BLaER1 (cell line): Measurements from ENCODE around the gene PCBP3.
A peak's percentile ranks its signal among the peaks of the same experiment; 100 is the strongest.

Experiments used
- H3K27ac ChIP-seq: shearing (Covaris generic); formaldehyde crosslinking; 2 replicates; pipeline ENCODE4 v1.8.1; 2022
- H3K27me3 ChIP-seq: shearing (Covaris generic); formaldehyde crosslinking; 2 replicates; pipeline ENCODE4 v1.8.1; 2022
- H3K36me3 ChIP-seq: shearing (Covaris generic); formaldehyde crosslinking; 2 replicates; pipeline ENCODE4 v1.8.1; 2022
- H3K4me1 ChIP-seq: shearing (Covaris generic); formaldehyde crosslinking; 2 replicates; pipeline ENCODE4 v1.8.1; 2022
- H3K4me2 ChIP-seq: shearing (Covaris generic); formaldehyde crosslinking; 2 replicates; pipeline ENCODE4 v1.8.1; 2022
- H3K4me3 ChIP-seq: shearing (Covaris generic); formaldehyde crosslinking; 2 replicates; pipeline ENCODE4 v1.8.1; 2022
- H3K9ac ChIP-seq: shearing (Covaris generic); formaldehyde crosslinking; 2 replicates; pipeline ENCODE4 v1.8.1; 2022
- H3K9me3 ChIP-seq: shearing (Covaris generic); formaldehyde crosslinking; 2 replicates; pipeline ENCODE4 v1.8.1; 2022
- H4K20me1 ChIP-seq: shearing (Covaris generic); formaldehyde crosslinking; 2 replicates; pipeline ENCODE4 v1.8.1; 2022
- Cebpa-rat ChIP-seq: shearing (Covaris generic); IDR thresholded peaks from 2 replicates; pipeline ENCODE4 v1.8.1; 2022

Gene PCBP3

DNA sequence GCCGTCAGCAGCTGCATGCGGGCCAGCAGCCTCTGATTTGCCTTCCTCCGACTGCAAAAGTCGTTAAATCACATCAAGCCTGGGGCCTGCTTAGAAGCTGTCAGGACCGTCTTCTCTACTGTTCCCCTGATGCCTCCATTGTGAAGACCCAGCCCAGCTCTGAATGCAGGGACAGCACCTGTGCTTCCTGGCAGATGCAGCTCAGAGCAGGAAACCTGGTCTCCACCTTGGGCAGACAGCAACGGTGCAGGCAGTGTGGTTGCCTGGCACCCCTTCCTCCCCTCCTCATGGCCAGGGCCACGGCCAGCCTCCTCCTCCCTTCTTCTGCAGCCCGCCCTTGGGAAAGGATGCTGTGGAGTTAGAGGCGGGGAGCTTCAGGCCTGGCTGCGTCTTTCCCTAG, 245.7 kb downstream of the PCBP3 start:
- H3K4me2 ChIP-seq: peak overlapping the region; percentile 57
- H3K9ac ChIP-seq: no peak overlapping the region

DNA sequence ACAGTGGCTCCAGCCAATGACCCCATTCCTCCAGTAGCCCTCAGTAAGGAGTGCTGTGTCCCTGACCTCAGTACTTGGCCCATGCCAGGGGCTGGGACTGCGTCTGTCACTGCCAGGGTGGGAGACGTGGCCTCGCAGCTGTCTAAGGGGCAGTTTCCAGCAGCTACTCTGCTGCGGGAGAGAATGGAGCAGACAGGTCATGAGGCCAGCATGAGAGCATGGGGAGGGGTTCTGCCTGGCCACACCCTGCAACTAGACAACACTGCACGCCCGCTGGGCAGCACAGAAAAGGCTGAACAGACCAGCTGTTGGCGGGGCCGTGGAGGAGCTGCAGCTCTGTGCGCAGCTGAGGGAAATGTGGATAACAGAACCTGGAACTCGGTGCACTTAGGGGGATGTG, 246.4 kb downstream of the PCBP3 start:
- peaks cover 74% of the 10 kb centered on the region for H3K4me1 ChIP-seq
- H3K9ac ChIP-seq: no peak overlapping the region
- H3K27me3 ChIP-seq: no peaks in the 10 kb centered on the region
- peaks cover 64% of the 10 kb centered on the region; the same call in 1 of the 2 replicates for H4K20me1 ChIP-seq
- H3K4me3 ChIP-seq: no peak overlapping the region
- no peaks in the 10 kb centered on the region for H3K36me3 ChIP-seq
- TF ChIP-seq Cebpa-rat: no peak
- H3K9me3 ChIP-seq: no peaks in the 10 kb centered on the region
- H3K27ac ChIP-seq: no peak overlapping the region
- H3K4me2 ChIP-seq: no peak overlapping the region; the same call in 1 of the 2 replicates

More for the DNA sequence above, 245.7 kb downstream of the PCBP3 start:
- no peak overlapping the region for H3K27ac ChIP-seq
- no peaks in the 10 kb centered on the region for H3K27me3 ChIP-seq
- no peak overlapping the region for H3K4me3 ChIP-seq
- peaks cover 63% of the 10 kb centered on the region; the same call in 1 of the 2 replicates for H4K20me1 ChIP-seq
- H3K4me1 ChIP-seq: peaks cover 73% of the 10 kb centered on the region
- H3K36me3 ChIP-seq: no peaks in the 10 kb centered on the region
- no peak for TF ChIP-seq Cebpa-rat
- no peaks in the 10 kb centered on the region for H3K9me3 ChIP-seq

DNA sequence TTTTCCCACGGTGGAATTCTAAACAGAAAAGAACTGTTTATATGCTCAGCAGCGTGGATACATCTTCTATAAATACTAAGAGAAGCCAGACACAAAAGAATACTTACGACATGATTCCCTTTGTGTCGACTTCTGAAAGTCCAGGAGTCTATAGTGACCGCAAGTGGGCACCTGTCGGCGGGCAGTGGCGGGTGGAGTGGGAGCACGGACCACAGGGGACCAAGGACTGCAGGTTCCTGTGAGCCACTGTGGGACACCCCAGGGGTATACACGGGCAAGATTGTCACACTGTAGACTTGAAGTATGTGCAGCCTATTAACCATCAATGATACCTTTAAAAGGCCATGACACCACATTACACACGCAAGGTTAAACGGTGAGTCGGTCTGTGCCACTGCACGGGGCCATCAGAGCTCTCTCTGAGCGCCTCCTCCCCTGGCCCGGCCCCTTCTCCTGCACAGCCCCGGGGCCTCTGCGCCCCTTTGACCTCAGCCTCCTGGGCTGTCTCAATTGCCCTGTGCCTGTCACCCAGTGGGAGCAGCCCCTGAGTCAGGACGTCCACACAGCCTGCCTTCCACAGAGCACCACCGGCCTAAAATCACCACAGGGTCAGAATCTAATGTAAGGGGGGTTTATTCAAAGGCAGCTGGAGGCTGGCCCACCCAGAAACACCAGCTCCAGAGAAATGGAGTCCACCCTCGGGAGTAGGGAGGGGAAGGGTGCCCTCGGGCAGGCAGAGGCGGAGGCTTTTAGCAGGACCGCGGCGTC, 248.0 kb downstream of the PCBP3 start:
- no peak for TF ChIP-seq Cebpa-rat
- Histone ChIP-seq H3K4me1 (peaks cover 60% of the 10 kb centered on the region), H3K27ac (0 out of 2 replicates have a peak overlapping the region, but pooled peaks have one; percentile 46)

DNA sequence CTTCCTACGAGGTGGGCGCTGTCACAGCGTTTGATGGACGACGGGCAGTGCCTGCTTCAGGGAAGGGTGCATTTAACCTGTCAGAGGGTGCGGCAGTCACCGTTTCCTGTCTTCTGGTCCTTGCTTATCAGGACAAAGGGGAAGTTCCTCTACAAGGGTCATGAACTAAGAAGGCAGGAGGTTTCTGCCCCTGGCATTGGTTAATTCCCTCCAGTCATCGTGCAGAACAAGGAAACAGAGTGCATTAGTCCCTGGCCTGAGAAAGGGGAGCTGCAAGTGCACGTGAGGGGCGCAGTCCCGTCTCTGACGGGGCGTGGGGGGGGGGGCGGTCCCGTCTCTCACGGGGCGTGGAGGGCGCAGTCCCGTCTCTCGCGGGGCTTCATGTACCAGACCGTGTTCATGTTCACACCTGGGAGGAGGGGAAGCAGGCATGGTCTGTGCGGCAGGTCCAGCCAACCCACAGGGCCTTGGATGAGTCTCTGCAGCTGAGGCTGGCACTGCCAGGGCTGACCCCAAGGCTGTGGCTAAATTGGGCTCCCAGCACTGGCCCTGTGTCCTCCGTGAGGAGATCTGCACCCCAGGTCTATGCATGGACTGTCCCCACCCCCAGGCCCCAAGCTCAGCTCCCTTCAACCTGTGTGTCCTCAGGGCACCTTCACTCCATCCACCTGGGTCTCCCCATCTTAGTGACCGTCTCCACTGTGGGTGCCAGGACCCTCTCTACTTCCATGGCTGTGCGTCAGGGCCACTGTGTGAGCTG, 248.8 kb downstream of the PCBP3 start:
- Histone ChIP-seq H3K27me3 (no peaks in the 10 kb centered on the region), H4K20me1 (peaks cover 45% of the 10 kb centered on the region; the same call in 1 of the 2 replicates), H3K27ac (peak overlapping the region; percentile 46; the same call in 1 of the 2 replicates), H3K9me3 (no peaks in the 10 kb centered on the region), H3K4me3 (no peak overlapping the region), H3K36me3 (peaks cover 23% of the 10 kb centered on the region), H3K9ac (no peak overlapping the region), H3K4me1 (peaks cover 53% of the 10 kb centered on the region), H3K4me2 (peak overlapping the region; percentile 73)
- no peak for TF ChIP-seq Cebpa-rat

More for the DNA sequence above, 248.0 kb downstream of the PCBP3 start:
- Histone ChIP-seq H3K9ac (no peak overlapping the region), H3K4me2 (peak overlapping the region; percentile 73), H3K4me3 (no peak overlapping the region), H3K27me3 (no peaks in the 10 kb centered on the region), H3K36me3 (peaks cover 15% of the 10 kb centered on the region), H4K20me1 (peaks cover 53% of the 10 kb centered on the region; the same call in 1 of the 2 replicates), H3K9me3 (no peaks in the 10 kb centered on the region)

DNA sequence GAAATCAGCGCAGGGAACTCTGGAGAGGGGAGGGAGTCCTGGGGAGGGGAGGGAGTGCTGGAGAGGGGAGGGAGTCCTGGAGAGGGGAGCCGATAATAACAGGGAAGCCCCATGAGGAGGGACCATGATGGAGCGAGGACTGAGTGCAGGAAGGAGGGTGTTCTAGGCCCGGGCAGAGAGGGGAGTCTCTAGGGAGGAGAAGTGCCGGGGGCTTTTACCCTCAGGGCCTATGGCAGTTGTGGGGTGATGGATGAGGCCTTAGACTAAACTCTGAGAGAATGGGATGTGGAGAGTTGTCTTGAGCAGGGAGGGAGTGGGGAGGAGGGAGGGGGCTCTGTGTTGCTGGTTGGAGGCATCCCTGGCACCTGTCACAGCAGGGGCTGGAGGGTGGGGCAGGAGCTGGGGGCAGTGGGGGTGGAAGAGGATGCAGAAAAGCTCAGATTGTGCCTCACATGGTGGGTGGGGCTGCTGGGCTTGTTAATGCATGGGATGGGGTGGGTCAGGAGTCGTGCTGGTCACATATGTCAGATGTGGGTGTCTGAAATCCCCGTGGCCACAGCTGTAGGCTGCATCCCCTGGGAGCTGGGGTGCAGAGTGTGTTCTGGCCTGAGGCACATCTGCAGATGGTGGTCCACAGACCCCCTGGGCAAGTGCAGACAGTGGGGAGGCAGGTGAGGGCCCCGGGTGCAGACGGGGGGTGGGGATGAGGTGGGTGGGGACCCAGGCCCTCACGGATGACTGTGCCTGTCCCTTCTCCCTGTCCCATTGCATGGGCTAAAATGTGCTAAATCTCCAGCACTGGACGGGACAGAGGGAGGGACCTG, 249.6 kb downstream of the PCBP3 start:
- Histone ChIP-seq H3K9ac (no peak overlapping the region), H3K27ac (peak overlapping the region; percentile 22; the same call in 1 of the 2 replicates), H3K27me3 (no peaks in the 10 kb centered on the region), H3K4me3 (no peak overlapping the region), H3K4me1 (peaks cover 45% of the 10 kb centered on the region), H3K36me3 (peaks cover 30% of the 10 kb centered on the region), H3K9me3 (no peaks in the 10 kb centered on the region), H3K4me2 (peak overlapping the region; percentile 73), H4K20me1 (peaks cover 37% of the 10 kb centered on the region; the same call in 1 of the 2 replicates)
- TF ChIP-seq Cebpa-rat: no peak

DNA sequence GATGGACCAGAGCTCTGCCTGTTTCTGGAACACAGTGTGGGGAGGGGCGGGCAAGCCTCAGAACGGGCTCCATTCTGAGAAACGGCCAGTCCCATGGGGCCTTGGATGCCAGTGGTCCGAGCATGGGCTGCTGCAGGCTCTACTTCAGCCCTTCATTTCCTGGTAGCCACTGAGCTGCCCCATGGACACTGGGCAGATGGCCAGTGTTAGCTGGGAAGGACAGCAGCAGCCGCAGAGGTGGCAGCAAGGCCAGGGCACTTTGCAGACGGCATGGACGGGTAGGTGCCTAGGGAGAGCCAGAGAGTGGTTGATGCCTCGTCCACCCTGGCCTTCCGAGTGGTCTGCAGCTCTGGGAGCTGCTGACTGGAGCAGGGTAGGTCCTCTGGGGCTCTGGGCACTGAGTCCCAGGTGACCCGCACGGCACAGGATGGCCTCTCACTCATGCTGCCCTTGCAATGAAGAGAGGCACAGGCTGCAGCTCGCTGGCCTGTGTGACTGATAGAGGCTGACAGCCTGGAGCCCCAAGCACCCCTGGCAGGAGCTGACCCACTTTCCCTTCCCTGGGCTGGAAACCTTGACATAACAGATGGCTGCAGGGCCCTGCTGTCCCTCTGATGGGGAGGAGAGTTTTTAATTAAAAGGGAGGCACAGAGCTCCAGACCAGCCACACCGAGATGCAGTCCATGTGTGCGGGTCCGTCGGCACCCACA, 250.4 kb downstream of the PCBP3 start:
- no peak for TF ChIP-seq Cebpa-rat
- Histone ChIP-seq H3K9me3 (no peaks in the 10 kb centered on the region), H3K27me3 (no peaks in the 10 kb centered on the region), H3K4me3 (no peak overlapping the region), H3K4me1 (peaks cover 37% of the 10 kb centered on the region), H3K27ac (no peak overlapping the region), H3K9ac (no peak overlapping the region), H3K4me2 (peak overlapping the region; percentile 73), H4K20me1 (peaks cover 30% of the 10 kb centered on the region; the same call in 1 of the 2 replicates), H3K36me3 (peaks cover 31% of the 10 kb centered on the region)

DNA sequence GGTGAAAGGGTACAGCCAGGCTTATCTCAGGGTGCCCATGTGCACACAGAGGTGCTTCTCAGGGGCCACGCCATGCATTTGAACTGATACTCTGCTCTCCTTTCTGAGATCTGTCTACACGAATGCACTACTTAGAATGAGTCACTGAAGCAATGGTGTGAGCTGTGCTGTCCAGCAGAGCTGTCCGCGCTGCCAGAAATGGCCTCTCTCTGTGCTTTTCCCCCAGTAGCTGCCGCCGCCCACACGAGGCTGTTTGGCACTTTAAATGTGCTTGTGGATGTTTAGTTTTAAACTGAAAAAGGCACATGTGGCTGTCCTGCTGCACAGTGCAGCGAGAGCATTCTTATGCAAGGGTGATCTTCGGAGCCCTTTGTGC, 250.9 kb downstream of the PCBP3 start:
- H3K27ac ChIP-seq: no peak overlapping the region
- H3K4me3 ChIP-seq: no peak overlapping the region
- TF ChIP-seq Cebpa-rat: no peak
- no peaks in the 10 kb centered on the region for H3K9me3 ChIP-seq
- peaks cover 36% of the 10 kb centered on the region for H3K36me3 ChIP-seq
- H3K4me2 ChIP-seq: no peak overlapping the region
- no peaks in the 10 kb centered on the region for H3K27me3 ChIP-seq
- H4K20me1 ChIP-seq: peaks cover 24% of the 10 kb centered on the region; the same call in 1 of the 2 replicates
- peaks cover 32% of the 10 kb centered on the region for H3K4me1 ChIP-seq
- no peak overlapping the region for H3K9ac ChIP-seq

DNA sequence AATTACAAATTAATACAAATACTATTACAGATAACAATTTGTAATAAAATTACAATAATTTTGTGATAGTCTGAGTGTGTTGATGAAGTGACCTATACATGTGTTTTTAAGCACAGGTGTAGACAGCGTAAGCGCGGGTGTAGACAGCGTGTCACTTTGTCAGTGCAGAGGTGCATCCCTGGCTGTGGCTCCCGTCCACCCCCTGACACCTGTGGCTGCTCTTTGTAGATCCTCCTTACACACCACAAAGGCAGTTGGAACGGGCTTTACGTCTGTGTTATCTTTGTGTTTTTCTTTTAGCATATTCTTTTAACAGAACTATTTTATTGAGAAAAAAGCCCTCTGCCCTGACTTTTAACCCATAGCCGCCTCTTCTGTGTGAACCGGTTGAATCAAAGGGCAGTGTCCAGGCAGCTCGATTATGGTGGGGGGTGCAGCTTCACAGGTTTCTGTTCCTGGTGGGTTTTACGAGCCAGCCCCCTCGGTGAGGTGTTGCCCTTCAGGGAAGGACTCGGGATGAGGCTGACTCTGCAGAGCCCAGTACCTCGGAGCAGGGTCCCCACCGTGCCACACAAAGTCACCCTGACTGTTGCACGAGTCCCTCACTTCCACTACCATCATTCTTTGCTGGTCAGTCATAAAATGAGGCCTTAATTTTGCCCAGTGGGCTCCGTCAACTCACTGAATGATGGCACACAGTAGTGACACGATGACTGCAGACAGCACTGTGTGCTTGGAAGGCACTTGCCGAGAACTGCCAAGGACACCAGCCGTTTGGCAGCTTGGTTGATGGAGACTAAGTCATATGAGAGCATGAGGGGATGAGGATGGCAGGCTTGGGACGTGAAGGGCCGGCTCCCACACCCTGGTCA, 251.6 kb downstream of the PCBP3 start:
- Histone ChIP-seq H3K4me2 (no peak overlapping the region), H3K27me3 (no peaks in the 10 kb centered on the region), H4K20me1 (peaks cover 17% of the 10 kb centered on the region; the same call in 1 of the 2 replicates), H3K4me3 (no peak overlapping the region), H3K4me1 (peaks cover 30% of the 10 kb centered on the region), H3K9ac (no peak overlapping the region), H3K9me3 (no peaks in the 10 kb centered on the region), H3K27ac (no peak overlapping the region), H3K36me3 (peaks cover 44% of the 10 kb centered on the region)
- TF ChIP-seq Cebpa-rat: no peak
